Measurements from ENCODE around the gene TMEM87B.

- no peak for TF ChIP-seq CTCF (IDR thresholded peaks at IDR 0.05)
- TF ChIP-seq POLR2A (IDR thresholded peaks at IDR 0.05): no peak
These were observed 113.5 kb downstream of the TMEM87B start for GRCh38 chr2:112168422-112169124.

Measured in upper lobe of left lung (tissue), 4 donors.